HG02642 (cell line): ENCODE measurements around the gene PRR22.
A peak's percentile ranks its signal among the peaks of the same experiment; 100 is the strongest.
"Not testable (repeated sequence)": the region's sequence is repeated elsewhere in the genome, so short reads cannot be mapped to it uniquely, and the experiment has no call there.

Experiments
- ATAC-seq: cut with Tn5 transposase; IDR thresholded peaks from one replicate; pipeline ENCODE4 v1.9.1; 2021; ENCODE audit warnings: mild to moderate bottlenecking; ENCODE audit not compliant: unreplicated experiment, poor library complexity

The PRR22 gene

DNA sequence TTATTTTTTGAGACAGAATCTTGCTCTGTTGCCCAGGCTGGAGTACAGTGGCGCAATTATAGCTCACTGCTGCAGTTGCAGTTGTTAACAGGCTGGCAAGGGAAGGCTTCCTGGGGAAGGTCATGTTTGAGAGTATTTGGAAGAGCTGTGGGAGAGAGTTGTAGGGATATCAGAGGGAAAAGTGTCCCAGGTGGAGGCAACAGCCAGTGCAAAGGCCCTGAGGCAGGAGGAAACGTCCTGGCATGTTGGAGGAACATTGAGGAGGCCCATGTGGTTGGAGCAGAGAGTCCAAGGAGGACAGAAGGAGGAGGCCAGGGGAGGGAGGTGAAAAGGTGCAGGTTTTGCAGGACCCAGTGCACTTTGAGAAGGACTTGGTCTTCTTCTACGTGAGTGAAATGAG is 8.6 kb upstream of the PRR22 start:
- no peak for ATAC-seq

DNA sequence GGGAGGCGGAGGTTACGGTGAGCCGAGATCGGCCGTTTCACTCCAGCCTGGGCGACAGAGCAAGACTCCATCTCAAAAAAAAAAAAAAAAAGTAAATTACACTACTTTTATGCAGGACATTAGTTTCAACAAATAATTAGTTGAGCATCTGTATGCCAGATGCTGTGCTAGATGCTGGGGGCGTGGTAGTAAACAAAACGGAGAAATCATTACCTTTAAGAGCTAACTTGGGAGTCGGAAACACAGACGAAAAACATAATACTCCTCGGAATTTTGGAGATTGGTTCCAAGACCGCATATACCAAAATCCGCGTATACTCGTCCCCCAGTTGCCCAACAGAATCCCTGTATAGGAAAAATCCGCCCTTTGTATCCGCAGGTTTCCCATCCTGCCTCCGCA is 7.7 kb upstream of the PRR22 start:
- no peak for ATAC-seq

DNA sequence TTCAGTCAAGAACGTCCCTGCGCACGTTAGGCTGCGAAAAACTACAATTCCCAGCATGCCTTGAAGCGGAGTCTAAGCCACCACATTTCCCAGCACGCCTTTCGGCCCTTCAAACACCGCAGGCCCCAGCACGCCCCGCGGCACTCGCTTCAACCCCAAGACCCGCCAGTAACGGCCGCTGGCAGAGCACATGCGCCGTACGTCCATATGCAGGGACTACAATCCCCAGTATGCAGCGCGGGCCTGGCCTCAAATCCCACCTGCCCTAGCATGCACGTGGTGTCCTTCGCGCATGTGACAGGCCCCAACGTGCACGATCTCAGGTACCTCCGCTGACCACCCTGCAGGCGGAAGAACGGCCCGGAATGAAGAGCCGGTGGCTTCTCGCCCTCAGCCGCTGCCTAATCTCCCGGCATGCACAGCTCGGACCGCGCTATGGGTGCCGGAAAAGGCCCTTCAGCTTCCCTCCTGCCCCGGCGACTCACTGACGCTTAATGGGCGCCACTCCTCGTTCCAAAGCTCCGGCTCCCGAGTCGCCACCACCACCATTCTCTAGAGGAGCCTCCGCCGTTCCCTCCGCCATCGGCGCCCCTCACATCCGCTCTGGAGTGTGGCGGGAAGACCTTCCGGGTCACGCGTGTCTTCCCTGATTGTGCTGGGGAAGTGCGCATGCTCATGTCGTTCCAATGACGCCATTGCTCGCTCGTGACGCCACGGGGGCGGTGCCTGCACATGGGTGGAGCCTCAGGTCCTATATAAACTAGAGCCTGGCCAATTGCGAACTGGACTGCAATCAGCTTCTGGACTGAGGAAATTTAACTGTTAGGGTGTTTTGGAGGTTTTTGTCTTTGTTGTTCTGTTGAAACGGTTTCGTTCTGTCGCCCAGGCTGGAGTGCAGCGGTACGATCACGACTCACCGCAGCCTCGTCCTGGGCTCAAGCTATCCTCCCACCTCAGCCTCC is 6.3 kb upstream of the PRR22 start, which contains the start of gene DUS3L:
Gene DUS3L, minus strand, starts transcription at position 605 of the 962 bp plus-strand sequence. Its CDS starts 22 bp downstream, at position 583.
- ATAC-seq: peak; percentile 92

DNA sequence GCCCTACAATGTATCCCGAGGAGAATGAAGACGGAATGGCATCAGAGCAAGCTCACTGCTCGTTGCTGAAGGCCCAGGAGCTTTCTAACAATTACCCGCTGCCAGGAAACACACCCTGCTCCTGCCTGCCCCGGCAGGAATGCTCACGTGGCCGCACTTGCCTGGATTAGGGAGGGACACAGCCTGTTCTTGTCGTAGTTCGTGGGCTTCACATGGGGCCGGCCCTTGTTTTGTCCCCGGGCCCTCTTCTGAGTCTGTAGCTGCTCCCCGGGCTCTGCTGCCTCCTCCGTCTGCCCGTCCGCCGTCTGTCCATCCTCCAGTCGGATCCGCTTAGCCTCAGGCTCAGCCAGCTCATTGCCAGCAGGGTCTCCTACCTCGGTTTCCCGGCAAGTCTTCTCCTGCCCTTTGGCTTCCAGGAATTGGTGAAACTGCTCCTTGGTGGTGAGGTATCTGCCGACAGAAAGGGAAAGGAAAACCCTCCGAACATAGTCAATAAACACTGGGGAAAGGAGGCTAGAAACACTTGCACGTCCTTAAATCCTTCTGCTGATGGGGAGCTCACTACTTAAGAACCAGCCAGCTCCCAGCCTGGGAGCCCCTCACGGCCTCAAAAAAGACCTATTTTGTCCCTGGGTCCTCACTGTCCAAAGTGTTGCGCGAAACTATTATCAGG is 5.5 kb upstream of the PRR22 start:
- no peak for ATAC-seq

DNA sequence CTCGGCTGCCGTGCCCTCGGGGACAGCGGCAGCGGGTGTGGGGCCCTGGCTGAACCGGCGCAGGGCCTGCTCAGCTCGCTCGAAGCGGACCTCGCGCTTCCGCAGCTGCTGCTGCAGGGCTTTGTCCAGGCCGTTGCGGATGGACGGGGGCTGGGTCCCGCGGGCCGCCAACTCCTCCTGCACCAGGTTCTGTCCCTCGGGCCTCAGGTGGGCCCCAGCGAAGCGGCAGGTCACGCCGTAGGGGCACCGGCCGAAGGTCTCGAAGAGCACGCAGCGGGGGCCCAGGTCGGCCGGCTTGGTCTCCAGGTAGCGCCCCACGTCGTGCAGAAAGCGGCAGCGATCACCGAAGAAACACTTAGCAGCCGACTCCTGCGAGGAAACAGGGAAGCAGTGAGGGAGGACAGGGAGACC is 4.8 kb upstream of the PRR22 start:
- ATAC-seq: no peak

DNA sequence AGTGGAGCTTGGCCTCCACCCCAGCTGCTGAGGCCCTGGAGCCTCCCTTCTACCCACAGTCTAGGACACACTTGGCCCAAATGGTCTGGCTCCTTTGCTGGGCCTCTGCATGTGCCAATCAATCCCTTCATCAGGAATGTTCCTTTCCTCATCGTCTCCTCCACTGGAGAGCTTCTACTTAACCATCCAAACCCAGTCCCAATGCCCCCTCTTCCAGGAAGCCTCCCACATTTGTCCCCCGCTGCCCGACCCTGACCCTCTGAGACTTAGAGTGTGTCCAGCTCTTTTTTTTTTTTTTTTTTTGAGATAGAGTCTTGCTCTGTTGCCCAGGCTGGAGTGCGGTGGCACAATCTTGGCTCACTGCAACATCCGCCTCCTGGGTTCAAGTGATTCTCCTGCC is 3.9 kb upstream of the PRR22 start:
- ATAC-seq: no peak

DNA sequence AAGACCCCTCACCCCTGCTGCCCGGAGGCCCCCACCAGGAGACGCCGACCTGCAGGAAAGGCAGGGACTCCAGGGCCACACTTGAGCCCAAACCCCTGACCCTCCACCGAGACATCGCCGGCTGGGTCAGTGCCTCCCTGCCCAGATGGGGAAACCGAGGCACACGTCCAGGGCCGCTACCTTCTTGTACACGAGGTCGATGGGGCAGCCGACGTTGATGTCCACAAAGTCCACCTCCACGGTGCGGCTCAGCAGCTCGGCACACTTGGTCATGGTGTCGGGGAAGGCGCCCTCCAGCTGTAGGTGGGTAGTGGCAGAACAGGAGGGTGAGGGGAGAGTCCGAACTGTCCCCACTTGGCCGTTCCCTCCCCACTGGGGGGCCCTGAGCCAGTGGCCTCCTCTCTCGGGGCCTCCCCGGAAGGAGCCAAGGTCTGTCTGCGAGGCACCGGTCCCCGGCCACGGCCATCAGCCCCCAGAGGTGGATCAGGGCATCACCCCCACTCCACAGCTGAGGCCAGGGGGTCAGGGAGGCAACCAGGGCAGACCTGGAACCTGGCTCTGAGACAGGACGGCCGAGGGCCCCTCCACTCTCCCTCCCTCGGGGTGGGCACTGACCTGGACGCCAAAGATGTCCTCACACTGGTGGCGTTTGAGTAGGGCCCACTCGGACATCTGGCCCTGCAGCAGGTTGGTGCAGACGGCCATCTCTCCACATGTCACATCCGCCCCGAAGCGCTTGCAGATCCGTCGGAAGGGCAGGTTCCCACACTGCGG is 3.0 kb upstream of the PRR22 start:
- ATAC-seq: no peak

DNA sequence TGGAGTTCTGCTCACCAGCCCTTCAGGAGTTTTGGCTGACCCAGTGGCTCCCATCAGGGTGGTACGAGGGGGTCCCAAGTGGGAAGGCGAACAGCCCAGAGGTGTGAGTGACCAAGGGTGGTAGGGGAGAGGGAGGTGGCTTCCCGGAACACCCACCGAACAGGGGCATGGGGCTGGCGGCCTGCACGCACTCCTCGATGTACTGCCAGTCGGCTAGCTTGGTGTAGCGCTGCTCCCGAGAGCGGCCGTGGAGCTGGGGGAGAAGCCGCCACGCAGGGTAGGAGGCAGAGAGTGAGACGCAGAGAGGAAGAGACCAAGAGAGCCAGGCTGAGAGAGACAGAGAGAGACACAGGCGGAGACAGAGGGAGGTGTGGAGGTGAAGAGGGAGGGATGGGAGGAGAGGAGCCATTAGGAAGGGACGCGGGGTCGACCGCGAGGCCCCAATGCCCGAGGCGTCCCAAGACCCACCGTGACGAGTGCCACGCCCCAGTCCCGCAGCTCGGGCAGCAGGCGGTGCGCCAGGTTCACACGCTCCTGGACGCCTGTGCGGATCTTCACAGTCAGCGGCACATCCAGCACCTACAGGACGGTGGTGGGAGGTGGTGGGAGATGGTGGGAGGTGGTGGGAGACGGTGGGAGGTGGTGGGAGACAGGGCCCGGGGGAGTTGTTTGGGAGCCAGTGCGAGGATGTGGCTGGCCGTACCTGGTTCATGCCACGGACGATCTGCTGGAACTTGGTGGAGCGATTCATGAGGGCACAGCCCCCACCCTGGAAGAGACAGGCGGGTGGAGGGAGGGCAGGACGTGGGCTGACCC is 2.3 kb upstream of the PRR22 start:
- no peak for ATAC-seq

DNA sequence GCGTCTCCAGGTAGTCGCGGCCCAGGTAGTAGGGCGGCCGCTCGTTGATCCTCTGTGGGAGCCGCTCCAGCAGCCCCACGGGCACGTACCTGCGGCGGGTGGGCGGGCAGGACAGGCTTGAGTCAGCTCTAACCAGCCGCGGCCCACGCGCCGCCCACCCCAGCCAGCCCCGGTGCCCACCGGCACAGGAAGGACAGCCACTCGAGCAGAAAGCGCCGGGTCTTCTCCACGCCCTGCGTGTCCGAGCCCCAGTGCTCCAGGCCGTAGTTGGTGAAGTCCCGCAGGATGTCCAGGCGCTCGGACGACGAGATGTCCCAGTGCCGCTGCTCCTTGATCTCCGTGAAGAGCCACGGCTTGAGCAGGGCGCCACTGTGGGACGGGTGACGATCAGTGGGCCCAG is 877 bp upstream of the PRR22 start:
- no peak for ATAC-seq

DNA sequence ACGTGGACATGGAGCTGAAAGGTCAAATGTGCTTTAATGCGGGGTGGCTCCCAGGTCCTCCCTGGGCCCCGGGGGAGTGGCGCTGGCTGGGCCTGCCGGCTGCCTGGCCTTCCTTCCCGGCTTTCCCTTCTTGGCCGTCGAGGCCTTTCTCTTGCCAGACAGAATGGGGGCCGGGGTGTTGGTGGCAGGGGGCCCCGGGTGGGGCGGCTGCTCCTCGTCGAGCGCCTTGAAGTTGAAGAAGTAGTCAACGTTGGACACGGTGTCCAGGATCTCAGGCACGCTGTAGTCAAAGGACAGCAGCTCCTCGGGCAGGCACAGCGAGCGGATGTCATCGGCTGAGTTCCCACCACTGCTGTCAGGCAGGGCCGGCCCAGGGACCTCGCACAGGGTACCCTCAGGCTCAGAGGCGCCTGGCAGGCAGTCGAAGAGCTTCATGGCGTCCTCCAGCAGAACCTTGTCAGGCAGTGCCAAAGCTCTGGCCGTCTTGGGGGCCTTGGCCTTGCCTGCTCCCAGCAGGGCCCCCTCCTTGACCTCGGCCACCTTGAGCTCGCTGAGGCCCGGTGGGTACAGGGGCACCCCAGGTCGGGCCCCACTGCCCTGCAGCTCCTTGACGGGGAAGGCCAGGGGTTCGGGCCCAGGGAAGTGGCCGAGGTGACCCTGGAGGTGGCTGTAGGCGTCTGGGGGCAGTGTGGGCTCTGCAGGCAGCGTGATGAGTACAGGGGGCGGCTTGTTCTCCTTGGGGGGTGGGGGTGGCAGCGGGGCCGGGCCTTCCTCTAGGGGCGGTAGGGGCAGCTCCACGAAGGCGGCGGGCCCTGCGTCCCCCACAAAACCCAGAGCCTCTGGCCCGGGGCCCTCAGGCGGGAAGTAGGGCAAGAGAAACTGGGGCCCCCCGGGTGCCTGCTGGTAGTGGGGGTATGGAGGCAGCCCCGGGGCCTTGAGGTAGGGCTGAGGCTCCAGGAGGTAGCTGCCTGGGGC is 1.3 kb downstream of the PRR22 start:
- no peak for ATAC-seq

DNA sequence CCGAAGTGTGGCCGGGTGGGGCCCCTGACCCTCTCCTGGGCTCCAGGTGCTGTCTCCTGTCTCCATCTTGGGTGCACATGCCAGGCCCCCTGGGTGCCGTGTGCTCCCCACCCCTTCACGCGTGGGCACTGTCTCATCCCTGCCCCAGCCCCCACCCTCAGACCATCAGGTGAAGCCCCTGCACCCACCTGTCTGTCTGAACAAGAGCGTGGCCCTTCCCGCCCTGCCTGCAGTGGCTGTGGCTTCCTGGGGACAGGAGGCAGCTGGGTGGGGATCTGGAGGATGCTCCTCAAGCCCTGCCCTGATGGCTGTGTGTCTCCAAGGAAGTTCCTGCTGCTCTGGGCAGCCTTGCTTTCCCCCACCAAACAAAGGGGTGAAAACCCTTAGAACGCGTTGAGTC is 2.2 kb downstream of the PRR22 start:
- no peak for ATAC-seq

DNA sequence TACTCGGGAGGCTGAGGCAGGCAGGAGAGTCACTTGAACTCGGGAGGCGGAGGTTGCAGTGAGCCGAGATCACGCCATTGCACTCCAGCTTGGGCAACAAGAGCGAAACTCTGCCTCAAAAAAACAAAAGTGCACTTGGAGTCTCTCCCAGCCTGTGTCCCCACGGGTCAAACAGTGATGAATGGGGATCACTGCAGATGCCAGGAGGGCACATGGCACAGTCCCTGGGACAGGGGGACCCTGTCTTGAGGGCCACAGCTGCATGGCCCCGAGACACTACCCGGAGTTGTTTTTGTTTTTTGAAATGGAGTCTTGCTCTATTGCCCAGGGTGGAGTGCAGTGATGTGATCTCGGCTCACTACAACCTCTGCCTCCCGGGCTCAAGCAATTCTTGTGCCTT is 3.6 kb downstream of the PRR22 start:
- ATAC-seq: not testable (repeated sequence)

DNA sequence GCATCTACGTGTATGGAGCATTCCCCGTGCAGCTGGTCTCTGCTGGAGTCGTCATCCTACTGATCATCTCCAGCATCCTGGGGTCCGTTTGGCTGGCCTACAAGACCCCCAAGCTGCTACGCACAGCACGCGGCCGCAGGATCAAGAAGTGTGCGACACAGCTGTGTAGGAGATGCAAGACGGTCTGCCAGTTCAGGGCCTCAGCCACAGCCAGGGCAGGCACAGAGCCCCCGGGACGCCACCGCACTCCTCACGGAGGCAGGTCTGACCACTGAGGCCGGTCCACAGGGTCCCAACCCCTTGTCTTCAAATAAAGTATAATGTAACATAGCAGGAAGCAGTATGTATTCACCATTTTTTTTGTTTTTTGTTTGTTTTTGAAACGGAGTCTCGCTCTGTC is 6.1 kb downstream of the PRR22 start:
- ATAC-seq: no peak

DNA sequence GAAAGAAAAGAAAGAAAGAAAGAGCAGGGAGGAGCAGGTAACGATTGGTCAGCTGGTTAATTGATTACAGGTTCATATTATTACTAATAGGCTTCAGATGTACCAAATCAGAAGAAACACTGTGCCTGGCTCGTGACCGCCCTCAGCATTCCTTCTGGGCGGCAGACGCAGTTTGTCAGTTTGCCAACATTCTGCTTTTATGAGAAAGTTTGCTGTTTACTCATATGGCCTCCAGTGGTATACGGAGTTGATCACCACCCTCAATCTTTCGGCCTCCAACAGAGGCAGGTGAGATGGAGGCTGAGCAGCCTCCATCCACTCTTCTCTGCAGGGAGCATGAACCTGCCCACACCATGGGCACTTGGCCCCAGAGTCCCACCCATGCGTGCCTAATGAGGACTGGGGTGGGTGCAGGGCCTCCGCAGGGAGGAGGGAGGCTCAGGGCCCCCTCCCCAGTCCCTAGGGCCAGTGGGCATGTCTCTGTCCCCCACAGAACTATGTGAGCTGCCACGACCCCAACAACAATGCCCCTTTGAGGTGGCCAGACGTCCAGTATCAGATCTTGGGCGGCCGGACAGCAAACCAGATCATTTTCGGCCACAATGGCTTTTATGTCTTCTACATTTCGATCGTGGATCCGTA is 8.8 kb downstream of the PRR22 start:
- no peak for ATAC-seq

DNA sequence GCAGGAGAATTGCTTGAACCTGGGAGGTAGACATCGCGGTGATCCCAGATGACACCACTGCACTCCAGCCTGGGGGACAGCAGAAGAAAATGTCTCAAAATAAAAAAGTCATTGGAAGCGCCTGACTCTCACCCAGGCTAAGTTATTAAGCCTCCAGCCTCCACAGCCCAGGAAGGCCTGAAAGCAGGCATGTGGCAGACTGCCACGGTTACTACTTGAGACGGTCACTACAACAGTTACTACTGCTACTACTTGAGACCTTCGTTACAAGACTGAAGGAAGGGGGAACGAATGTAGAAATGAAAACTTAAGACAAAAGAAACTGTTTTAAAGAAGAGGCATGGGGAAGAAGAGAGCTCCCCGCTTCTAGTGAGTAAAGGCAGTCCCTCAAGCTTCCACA is 9.6 kb downstream of the PRR22 start:
- no peak for ATAC-seq

DNA sequence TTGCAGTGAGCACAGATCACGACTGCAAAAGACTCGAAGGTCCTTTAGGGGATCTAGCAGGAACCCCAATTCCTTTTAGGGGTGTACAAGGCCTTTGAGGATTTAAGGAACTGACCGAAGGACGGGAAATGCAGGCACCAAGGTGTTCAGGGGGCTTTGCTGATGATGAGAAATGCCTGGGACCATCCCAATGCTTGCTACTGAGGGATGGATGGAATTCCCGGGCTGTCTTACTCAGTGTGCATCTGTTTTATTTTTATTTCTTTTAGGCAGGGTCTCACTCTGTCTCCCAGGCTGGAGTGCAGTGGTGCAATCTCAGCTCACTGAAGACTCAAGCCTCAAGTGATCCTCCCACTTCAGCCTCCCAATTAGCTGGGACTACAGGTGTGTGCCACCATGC is 11.3 kb downstream of the PRR22 start:
- no peak for ATAC-seq

DNA sequence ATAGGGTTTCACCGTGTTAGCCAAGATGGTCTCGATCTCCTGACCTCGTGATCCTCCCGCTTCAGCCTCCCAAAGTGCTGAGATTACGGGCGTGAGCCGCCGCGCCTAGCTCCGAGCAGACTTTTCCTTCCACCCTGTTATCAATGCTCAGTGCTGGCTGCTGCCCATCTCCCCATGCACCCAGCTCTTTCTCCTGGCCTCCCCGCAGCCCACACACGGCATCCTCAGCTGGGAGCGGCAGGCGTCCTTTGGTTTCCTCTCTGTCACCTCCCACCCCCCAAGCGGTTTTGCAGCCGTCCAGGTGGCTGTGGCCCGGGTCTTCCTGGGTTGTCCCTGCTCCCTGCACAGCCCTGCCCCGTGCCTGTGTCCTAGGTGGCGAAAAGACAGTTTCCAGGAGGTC is 12.1 kb downstream of the PRR22 start:
- ATAC-seq: no peak

DNA sequence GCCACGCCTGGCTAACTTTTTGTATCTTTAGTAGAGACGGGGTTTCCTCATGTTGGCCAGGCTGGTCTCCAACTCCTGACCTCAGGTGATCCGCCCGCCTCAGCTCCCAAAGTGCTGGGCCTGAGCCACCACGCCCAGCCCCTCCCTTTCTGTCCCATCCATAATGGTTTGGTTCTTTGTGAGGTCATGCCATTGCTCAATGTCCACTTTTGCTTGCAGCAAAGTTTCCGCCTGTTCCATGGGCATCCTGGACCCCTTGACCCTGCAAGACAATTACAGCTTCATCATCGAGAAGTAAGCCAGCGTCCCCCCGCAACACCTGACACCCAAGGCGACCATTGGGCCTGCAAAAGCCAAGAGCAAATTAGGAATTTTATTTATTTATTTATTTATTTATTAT is 16.6 kb downstream of the PRR22 start:
- ATAC-seq: no peak
